ENCODE results near the gene RAB3IL1.

GRCh38 chr11:61901397-61901796, 16.0 kb downstream of the RAB3IL1 start:
- TF ChIP-seq POLR2AphosphoS5 (IDR thresholded peaks at IDR 0.05) (no peak), CTCF (IDR thresholded peaks at IDR 0.05) (no peak), POLR2A (IDR thresholded peaks at IDR 0.05; ENCODE audit: low read depth) (no peak)
